NCI-H2107 (cell line): ENCODE measurements around the gene CCDC138.

Experiments
- DNase-seq: peaks from one replicate; lab custom pipeline; 2025; lab: John Stamatoyannopoulos, UW

Gene CCDC138

DNA sequence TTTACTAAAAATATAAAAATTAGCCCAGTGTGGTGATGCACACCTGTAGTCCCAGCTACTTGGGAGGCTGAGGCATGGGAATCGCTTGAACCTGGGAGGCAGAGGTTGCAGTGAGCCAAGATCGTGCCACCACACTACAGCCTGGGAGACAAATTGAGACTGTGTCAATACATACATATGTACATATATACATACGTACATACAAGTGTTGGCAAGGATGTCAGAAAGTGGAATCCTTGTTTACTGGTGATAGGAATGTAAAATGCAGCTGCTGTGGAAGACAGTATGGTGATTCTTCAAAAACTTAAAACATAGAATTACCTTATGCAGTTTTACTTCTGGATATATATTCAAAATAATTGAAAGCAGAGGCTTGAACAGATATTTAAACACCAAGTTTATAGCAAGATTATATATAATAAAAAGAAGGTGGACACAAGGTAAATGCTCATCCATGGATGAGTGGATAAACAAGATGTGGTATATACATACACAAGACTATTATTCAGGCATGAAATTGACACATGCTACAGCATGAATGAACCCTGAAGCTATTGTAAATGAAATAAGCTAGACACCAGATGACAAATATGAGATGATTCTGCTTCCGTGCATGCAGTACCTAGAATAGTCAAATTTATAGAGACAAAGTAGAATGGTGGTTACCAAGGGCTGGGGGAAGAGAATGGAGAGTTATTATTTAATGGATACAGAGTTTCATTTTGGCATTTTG is 43.2 kb downstream of the CCDC138 start:
- DNase-seq = no peak

DNA sequence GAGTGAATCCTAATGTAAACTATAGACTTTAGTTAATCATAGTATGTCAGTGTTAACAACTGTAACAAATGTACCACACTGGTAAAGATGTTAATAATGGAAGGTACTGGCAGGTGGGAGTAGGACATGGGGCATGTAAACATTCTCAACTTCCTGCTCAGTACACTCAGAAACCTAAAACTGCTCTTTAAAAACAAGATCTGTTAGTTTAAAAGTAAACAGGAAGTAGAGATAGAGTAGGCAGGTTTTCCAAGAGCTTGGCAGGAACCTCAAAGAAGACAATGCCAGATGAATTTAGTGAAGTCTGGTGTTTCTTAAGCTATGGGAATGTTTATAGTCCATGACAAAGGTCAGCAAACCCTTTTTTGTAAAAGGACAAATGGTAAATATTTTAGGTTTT is 46.6 kb downstream of the CCDC138 start:
- DNase-seq = no peak

DNA sequence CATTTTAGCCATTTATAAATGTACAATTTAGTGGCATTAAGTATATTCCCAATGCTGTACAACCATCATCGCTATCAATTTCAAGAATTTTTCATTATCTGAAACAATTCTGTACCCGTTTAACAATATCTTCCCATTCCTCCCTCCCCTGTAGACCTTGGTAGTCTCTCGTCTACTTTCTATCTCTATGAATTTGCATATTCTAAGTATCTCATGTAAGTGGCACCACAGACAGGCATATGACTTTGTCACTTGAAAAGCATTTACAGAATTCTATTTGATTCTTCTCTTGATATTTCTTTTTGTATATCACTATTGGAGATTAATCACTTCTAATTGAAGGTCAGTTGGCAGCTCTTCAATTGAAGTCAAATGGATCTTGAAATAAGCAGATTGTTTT is 48.0 kb downstream of the CCDC138 start:
- DNase-seq = no peak

DNA sequence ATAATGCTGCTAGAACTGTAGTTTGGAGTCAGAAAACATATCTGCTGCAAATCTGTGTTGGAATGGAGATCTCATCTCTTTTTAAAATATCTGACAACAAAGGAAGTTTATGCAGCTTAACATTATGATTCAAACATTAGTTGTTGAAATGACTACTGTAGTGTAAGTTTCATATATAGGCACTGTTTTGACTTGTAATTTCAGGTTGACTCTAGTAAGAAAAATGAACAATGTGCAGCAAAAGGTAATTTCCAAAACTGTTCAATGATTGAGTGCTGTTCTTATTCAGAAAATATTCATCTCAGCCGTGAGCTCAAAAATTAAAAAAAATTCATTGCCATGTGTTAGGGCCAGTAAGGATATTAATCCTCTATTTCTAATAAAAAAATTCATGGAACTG is 48.5 kb downstream of the CCDC138 start:
- DNase-seq = no peak

DNA sequence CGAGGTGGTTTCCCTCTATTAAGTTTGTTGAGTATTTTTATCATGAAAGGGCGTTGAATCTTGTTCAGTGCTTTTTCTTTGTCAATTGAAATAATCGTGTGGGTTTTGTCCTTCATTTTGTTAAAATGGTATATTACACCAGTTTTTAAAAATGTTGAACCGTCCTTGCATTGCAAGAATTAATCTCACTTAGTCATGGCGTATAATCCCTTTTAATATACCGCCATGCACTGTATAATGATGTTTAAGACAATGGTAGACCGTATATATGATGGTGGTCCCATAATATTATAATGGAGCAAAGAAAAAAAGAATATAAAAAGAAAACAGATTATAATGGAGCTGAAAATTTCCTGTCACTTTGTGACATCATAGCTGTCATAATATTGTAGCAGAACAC is 50.6 kb downstream of the CCDC138 start:
- DNase-seq = no peak

DNA sequence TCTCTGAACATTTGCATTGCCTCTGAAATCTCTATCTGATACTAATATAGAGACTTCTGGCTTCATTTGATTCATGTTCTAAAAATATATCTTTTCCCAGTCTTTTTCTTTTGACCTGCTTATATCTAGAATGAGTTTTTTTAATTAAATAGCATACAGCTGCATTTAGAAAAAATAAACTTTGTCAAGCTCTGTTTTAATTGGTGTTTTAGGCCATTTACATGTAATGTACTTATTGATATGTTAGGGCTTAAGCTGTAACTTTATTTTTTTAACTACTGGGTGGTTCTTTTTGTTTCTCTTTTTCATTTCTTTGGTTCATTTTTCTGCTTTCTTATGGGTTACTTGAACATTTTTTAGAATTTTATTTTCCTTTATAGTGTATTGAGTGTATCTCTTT is 54.9 kb downstream of the CCDC138 start:
- no peak for DNase-seq

DNA sequence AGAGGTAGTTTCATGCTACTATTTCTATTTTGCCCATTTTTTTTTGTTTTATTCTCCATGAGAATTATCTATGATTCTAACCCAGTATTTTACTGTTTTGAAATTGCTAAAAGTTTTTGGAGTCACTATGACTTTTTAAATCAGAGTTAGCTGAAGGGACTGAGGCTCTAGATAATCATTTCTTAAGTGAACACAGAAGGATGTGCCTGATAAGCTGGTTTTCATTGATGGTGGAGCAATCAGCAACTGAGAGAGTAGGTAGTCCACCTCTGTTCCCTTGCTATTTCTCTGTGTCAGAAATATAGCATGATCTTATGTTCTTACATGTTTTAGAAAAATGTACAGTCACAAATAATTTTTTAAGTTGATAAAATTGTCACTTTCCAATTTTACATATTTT is 59.4 kb downstream of the CCDC138 start:
- DNase-seq = no peak

DNA sequence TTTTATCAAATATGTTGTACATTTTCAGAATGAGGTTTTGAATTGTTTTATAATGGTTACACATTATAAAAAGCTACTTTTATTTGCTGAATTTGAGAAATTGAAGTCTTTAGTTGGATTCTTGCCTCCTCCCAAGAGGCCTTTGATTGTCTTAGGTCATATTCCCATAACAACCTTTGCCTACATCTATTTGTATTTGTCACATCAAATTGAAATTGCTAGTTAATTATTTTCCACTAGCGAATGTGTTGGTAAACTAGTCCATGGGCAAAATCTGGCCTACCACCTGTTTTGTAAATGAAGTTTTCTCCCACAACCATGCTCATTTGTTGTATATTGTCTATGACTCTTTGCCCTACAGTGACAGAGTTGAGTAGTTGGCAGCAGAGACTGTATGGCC is 60.4 kb downstream of the CCDC138 start:
- no peak for DNase-seq

DNA sequence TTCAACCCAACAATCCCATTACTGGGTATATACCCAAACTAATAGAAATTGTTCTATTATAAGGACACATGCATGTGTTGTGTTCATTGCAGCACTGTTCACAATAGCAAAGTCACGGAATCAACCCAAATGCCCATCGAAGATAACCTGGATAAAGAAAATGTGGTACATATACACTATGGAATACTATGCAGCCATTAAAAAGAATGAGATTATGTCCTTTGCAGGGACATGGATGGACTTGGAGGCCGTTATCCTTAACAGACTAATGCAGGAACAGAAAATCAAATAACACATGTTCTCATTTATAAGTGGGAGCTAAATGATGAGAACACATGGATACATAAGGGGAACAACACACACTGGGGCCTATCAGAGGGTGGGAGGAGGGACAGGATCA is 65.8 kb downstream of the CCDC138 start:
- no peak for DNase-seq

DNA sequence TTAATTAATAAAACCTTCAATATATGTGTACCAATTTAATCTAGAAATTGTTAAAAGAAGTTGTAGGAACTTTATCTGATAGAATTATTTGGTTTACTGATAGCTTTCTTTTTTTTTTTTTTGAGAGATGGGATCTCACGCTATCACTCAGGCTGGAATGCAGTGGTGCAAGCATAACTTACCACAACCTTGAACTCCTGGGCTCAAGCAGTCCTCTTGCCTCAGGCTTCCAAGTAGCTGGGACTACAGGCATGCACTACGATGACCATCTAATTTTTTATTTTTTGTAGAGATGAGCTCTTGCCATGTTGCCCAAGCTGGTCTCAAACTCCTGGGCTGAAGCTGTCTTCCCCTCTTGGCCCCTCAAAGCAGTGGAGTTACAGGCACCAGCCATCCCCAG is 66.8 kb downstream of the CCDC138 start:
- no peak for DNase-seq

DNA sequence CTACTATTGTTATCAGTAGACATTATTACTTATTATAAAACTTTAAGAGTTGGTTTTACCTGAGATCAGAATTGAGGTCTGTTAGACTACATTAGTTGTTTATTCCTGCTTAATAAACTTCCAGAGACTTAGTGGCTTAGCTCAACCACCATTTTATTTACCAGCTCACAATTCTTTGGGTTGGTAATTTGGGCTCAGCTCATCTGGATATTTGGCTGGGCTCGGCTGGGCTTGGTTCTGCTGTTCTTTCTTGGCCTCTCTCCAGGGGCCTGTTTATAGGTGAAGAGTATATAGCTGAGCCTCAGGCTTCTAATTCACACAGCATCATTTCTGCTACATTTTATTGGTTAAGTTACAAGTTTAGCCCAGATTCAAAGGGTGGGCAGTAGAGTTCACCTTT is 67.9 kb downstream of the CCDC138 start:
- DNase-seq = no peak

DNA sequence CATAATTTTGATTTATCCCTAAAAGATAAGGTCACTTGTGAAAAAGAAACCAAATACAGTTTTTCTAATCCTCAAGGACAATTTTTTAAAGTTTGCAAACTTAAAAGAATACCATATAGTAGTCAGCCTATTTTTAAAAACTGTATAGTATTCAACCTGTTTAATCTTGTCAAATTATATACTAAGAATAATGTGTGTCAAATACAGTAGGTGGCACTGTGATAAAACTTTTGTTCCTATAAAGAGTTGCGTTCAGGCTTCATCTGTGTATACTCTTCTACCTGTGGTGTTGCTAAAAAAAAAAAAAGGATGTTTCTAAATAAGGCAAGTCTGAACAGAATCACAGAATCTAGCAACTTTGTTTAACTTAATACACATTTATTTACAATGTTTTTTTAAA is 68.6 kb downstream of the CCDC138 start:
- no peak for DNase-seq

DNA sequence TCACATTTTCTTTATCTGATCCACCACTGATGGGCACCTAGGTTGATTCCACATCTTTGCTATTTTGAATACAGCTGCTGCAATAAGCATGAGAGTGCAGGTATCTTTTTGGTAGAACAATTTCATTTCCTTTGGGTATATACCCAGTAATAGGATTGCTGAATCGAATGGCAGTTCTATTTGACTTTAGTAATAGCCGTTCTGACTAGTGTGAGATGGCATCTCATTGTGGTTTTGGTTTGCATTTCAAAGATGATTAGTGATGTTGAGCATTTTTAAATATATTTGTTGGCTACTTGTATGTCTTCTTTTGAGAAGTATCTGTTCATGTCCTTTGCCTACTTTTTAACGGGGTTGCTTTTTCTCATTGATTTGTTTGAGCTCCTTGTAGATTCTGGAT is 72.3 kb downstream of the CCDC138 start:
- no peak for DNase-seq

DNA sequence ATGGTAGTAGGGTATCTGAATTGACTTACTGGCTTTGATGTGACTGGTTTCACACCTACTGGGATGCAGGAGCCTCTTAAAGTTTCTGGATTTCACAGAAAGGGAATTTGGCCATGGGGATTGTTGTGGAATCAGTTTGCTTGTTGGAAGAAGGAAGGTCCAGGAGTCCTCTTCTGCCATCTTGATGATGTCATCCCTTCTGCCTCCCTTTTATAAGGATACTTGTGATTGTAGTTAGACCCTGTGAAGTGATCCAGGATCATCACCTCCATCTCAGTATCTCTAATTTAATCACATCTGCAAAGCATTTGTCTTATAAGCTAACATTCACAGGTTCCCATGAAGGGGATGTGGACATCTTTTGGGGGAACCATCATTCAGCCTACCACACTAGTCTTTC is 79.5 kb downstream of the CCDC138 start:
- DNase-seq = no peak

DNA sequence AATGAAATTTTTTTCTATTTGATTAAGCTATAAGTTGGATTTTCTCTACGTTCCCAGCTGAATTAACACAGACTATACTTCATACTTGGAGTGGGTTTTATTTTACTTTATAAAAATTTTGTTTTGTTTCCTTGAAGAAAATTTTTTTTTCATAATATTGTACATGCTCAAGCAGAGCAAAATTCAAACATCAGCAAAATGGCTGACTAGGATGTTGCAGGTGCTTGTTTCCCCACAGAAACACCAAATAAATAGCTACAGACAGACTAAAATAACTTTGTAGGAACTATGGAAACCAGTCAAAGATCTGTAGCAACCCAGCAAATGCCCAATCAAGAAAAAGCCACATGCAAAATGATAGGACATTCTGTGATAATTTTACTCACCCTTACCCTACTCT is 82.3 kb downstream of the CCDC138 start:
- DNase-seq = no peak

DNA sequence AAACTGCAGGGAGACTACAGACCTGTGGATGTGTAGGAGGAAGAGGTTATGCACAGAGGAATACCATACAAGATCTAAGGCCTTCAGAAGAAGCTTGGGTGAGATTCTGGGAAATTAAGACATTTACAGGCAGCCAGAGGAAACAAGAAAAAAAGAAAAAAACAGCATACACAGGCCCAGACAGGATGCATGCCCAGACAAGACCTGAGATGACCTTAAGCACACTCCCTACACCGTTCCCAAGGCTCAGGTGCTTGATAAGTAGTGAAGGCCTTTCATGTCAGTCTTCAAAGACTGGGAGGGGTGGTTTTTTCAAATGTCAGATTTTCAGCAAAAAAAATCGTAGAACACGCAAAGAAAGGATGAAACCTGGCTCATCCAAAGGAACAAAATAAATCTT is 83.0 kb downstream of the CCDC138 start:
- DNase-seq = no peak

DNA sequence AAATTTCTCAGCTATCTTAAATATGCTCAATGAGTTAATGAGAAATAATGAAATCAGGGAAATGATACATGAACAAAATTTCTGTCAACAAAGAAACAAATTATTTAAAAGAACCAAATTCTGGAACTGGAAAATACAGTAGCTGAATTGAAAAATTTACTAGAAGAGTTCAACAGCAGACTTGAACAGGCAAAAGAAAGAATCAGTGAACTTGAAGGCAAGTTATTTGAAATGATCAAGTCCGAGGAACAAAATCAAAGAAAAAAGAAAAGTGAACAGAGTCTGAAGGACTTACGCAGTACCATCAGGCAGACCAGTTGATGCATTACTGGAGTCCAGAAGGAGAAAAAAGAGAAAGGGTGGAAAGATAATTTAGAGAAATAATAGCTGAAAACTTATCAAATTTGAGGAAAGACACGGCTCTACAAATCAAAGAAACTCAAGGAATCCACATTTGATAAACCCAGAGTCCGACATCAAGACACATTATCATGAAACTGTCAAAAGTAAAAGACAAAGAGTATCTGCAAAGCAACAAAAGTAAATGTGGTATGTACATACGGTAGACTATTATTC is 83.6 kb downstream of the CCDC138 start:
- no peak for DNase-seq

DNA sequence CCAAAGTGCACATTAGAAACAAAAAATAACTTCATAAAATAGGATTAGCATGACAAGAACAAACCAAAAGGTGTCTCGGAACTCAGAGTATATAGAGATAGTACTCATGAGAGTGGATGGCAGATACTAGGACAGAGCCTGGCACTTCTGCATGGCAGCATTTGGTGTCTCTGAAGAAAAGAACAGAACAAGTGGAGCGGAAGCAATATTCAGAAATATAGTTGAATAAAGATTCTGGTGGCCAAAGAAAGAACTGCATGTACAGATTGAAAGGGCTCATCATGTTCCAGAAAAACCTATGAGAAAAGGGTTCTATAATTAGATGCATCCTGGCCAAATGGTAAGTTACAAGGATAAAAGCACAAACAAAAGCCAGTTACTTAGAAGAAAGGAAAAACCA is 90.9 kb downstream of the CCDC138 start:
- no peak for DNase-seq

DNA sequence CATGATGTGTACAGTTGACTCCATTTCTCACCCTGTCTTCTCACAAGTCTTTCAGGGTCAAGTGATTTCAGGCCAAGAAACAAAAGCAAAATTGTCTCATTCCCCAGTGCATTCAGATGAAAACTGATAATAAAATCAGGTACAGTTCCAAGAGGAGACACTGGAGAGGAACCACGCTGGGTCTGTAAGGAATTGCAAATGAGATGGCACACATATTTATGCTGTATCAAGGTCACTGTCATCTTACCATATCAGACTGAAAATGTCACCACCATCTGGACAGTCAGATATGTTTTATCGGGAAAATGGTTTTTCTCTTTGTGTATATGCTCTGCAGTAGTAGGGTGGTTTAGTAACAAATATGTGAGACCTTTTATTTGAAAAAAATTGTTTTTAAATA is 91.7 kb downstream of the CCDC138 start:
- no peak for DNase-seq

DNA sequence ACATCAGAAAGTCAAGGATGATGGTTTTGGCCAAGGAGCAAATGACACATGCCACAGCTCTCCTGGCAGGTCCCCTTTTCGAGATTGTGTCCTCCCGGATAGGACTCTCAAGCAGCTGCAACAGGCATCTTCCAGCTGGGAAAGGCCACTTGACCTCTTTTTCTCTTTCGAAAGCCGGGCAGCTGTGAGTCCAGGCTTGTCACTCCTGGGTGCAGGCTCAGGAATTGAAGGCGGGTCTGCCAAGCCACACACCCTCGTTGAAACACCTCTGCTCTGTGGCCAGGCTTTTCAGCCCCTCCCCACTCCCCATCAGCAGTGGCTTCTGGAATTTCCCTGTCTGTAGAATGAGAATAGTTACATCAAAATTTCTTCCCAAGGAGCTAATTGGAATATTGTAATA is 98.0 kb downstream of the CCDC138 start:
- no peak for DNase-seq

DNA sequence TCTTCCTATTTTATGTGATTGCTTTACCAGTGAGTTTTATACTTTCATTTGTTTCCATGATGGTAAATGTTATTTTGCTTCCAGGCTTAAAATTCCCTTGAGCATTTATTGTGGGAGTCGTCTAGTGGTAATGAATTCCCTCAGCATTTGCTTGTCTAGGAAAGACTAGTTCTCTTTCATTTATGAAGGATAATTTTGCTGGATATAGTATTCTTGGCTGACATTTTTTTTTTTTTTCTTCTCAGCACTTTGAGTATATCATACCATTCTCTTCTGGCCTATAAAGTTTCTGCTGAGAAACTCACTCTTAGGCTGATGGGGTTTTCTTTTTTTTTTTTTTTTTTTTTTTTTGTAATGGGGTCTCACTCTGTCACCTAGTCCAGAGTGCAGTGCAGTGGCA is 103.3 kb downstream of the CCDC138 start:
- DNase-seq = no peak

DNA sequence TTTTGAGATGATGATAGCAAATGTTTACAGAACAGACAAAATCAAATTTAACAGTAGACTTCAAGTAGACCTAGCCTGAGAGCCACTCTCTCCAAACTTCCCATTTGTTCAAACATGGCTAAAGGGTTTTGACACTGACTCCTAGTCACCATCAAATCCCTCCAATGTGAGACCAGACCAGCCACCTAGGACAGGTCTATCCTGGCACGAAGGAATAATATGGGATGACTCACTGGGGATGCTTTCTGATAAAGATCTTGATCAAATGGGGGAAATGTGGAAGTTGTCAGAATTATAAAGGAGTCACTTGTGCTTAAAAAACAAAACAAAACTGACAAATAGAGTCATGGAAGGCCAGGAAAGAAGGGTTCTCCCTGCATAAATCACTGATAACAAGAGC is 106.7 kb downstream of the CCDC138 start:
- DNase-seq = no peak

DNA sequence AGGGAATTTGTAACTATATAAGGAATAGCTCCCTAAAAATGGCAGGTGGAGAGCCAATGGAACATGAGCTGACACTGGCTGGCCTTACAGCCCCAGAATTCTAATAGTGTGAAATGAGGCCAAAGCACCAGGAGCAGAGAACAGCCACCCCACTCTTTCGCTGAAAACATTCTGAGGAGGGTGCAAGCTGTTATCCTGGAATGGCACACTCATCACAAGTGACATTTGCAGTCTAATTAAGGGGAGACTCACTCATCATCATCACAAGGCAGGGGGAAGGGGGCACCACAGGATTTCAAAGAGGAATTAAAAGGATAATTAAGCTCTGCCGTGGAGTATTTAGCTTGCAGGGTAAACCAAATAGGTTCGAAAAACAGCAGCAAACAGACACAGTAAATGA is 108.2 kb downstream of the CCDC138 start:
- DNase-seq = no peak

DNA sequence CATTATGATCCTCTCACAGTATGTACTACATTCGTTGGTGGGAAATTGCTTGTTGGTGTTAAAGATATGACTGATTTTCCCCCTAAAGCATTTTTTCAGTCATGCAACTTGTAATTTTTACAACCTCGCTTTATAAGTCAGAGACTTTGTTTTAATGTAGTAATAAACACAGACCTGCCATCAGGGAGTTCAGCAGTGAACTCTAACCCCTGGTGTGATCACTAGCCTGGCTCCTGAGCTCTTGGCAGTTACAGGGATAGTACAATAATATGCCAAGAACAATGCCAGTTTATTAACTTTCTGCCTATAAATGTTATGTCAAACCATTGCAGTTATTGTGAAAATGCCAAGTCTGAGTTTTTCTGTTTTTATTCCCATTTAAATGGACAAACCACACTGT is 108.6 kb downstream of the CCDC138 start:
- DNase-seq = no peak
